HG03196 (cell line): Measurements from ENCODE around the gene SPRTN.
A peak's percentile ranks its signal among the peaks of the same experiment; 100 is the strongest.

Experiments used
- ATAC-seq: cut with Tn5 transposase; IDR thresholded peaks from one replicate; pipeline ENCODE4 v1.9.1; 2021; ENCODE audit not compliant: unreplicated experiment

SPRTN gene

GRCh38 chr1:231376101-231376500 is 38.0 kb downstream of the SPRTN start:
- ATAC-seq: no peak

GRCh38 chr1:231376875-231377549 is 38.9 kb downstream of the SPRTN start:
- ATAC-seq: peak; percentile 64

- no peak for ATAC-seq
Measured at GRCh38 chr1:231381729-231382128, 43.6 kb downstream of the SPRTN start.

GRCh38 chr1:231382426-231382825 is 44.3 kb downstream of the SPRTN start:
- no peak for ATAC-seq

- ATAC-seq: no peak
Measured at GRCh38 chr1:231383159-231383860, 45.2 kb downstream of the SPRTN start.

GRCh38 chr1:231384696-231385415 is 46.8 kb downstream of the SPRTN start:
- no peak for ATAC-seq

GRCh38 chr1:231385416-231385748 is 47.3 kb downstream of the SPRTN start:
- ATAC-seq: no peak

GRCh38 chr1:231386466-231386865 is 48.4 kb downstream of the SPRTN start:
- no peak for ATAC-seq

- ATAC-seq: no peak
Measured at GRCh38 chr1:231387770-231388669, 49.9 kb downstream of the SPRTN start.

GRCh38 chr1:231390071-231390470 is 52.0 kb downstream of the SPRTN start:
- ATAC-seq: no peak

GRCh38 chr1:231392389-231393131 is 54.5 kb downstream of the SPRTN start:
- ATAC-seq: no peak

GRCh38 chr1:231393668-231394067 is 55.6 kb downstream of the SPRTN start:
- no peak for ATAC-seq

GRCh38 chr1:231395076-231395997 is 57.2 kb downstream of the SPRTN start:
- no peak for ATAC-seq

- no peak for ATAC-seq
Measured at GRCh38 chr1:231395998-231396390, 57.9 kb downstream of the SPRTN start.

GRCh38 chr1:231396643-231397042 is 58.5 kb downstream of the SPRTN start:
- ATAC-seq: no peak

- no peak for ATAC-seq
Measured at GRCh38 chr1:231397886-231398671, 60.0 kb downstream of the SPRTN start.

GRCh38 chr1:231401478-231401877 is 63.4 kb downstream of the SPRTN start:
- no peak for ATAC-seq

- no peak for ATAC-seq
Measured at GRCh38 chr1:231404318-231404717, 66.2 kb downstream of the SPRTN start.
